ENCODE results near the gene CCDC122.

CCDC122 gene

GRCh38 chr13:43787997-43788396, 91.5 kb downstream of the CCDC122 start:
- H3K4me1 ChIP-seq (ENCODE audit: low read length) = no peaks in the 10 kb centered on the region
- H3K4me3 ChIP-seq (ENCODE audit: low read length) = peak overlapping the region; percentile 61; the same call in 1 of the 2 replicates
- H2AFZ ChIP-seq (ENCODE audit: low read length) = no peak overlapping the region
- no peaks in the 10 kb centered on the region for H4K20me1 ChIP-seq (ENCODE audit: insufficient read depth, low read length)
- no peaks in the 10 kb centered on the region for H3K79me2 ChIP-seq (ENCODE audit: low read length)
- H3K9me3 ChIP-seq (replicated peaks; ENCODE audit: insufficient read depth, low read length) = no peaks in the 10 kb centered on the region
- H3K9me2 ChIP-seq (replicated peaks; ENCODE audit: insufficient read depth, low read length) = no peaks in the 10 kb centered on the region
- no peaks in the 10 kb centered on the region for H3K27me3 ChIP-seq (replicated peaks; ENCODE audit: insufficient read depth, low read length)
- peak overlapping the region; percentile 76 for H3K4me2 ChIP-seq (ENCODE audit: low read depth, low read length)
- H3K27ac ChIP-seq (ENCODE audit: low read length) = no peak overlapping the region
- H3F3A ChIP-seq (ENCODE audit: insufficient read depth, low read length) = no peaks in the 10 kb centered on the region
- DNase-seq = peak; percentile 28
- no peak overlapping the region for H3K9ac ChIP-seq (ENCODE audit: low read length)
- no peak for TF ChIP-seq EZH2phosphoT487 (IDR thresholded peaks at IDR 0.05; ENCODE audit: low read length)
- peak; percentile 42 for TF ChIP-seq CTCF (IDR thresholded peaks at IDR 0.05; ENCODE audit: low read length)
- TF ChIP-seq EZH2 (optimal IDR thresholded peaks at IDR 0.05; ENCODE audit: low read depth, low read length) = no peak
- no peaks in the 10 kb centered on the region for H3K36me3 ChIP-seq (replicated peaks; ENCODE audit: insufficient read depth, low read length)

GRCh38 chr13:43787518-43787891, 92.0 kb downstream of the CCDC122 start:
- peak overlapping the region; percentile 58 for H2AFZ ChIP-seq (ENCODE audit: low read length)
- peak overlapping the region; percentile 23; the same call in 1 of the 2 replicates for H3K9ac ChIP-seq (ENCODE audit: low read length)
- DNase-seq = no peak
- TF ChIP-seq CTCF (IDR thresholded peaks at IDR 0.05; ENCODE audit: low read length) (no peak), EZH2phosphoT487 (IDR thresholded peaks at IDR 0.05; ENCODE audit: low read length) (no peak), EZH2 (optimal IDR thresholded peaks at IDR 0.05; ENCODE audit: low read depth, low read length) (no peak)
- H3F3A ChIP-seq (ENCODE audit: insufficient read depth, low read length) = no peaks in the 10 kb centered on the region
- H3K36me3 ChIP-seq (replicated peaks; ENCODE audit: insufficient read depth, low read length) = no peaks in the 10 kb centered on the region
- H3K9me3 ChIP-seq (replicated peaks; ENCODE audit: insufficient read depth, low read length) = no peaks in the 10 kb centered on the region
- no peaks in the 10 kb centered on the region for H4K20me1 ChIP-seq (ENCODE audit: insufficient read depth, low read length)
- H3K4me1 ChIP-seq (ENCODE audit: low read length) = no peaks in the 10 kb centered on the region
- H3K79me2 ChIP-seq (ENCODE audit: low read length) = no peaks in the 10 kb centered on the region
- H3K27me3 ChIP-seq (replicated peaks; ENCODE audit: insufficient read depth, low read length) = no peaks in the 10 kb centered on the region
- H3K27ac ChIP-seq (ENCODE audit: low read length) = no peak overlapping the region
- H3K4me2 ChIP-seq (ENCODE audit: low read depth, low read length) = peak overlapping the region; percentile 76
- H3K9me2 ChIP-seq (replicated peaks; ENCODE audit: insufficient read depth, low read length) = no peaks in the 10 kb centered on the region
- H3K4me3 ChIP-seq (ENCODE audit: low read length) = peak overlapping the region; percentile 61

- peak; percentile 44 for DNase-seq
- TF ChIP-seq EZH2 (optimal IDR thresholded peaks at IDR 0.05; ENCODE audit: low read depth, low read length) (no peak), EZH2phosphoT487 (IDR thresholded peaks at IDR 0.05; ENCODE audit: low read length) (no peak), CTCF (IDR thresholded peaks at IDR 0.05; ENCODE audit: low read length) (no peak)
- Histone ChIP-seq H3K9me3 (replicated peaks; ENCODE audit: insufficient read depth, low read length) (no peaks in the 10 kb centered on the region), H2AFZ (ENCODE audit: low read length) (peak within 1 kb of the TSS; percentile 58), H3K4me2 (ENCODE audit: low read depth, low read length) (peak within 1 kb of the TSS; percentile 76), H3K27ac (ENCODE audit: low read length) (no peak within 1 kb of the TSS), H4K20me1 (ENCODE audit: insufficient read depth, low read length) (no peaks in the 10 kb centered on the region), H3K27me3 (replicated peaks; ENCODE audit: insufficient read depth, low read length) (no peaks in the 10 kb centered on the region), H3K9me2 (replicated peaks; ENCODE audit: insufficient read depth, low read length) (no peaks in the 10 kb centered on the region), H3F3A (ENCODE audit: insufficient read depth, low read length) (no peaks in the 10 kb centered on the region), H3K79me2 (ENCODE audit: low read length) (no peaks in the 10 kb centered on the region), H3K9ac (ENCODE audit: low read length) (peak within 1 kb of the TSS; percentile 23; the same call in 1 of the 2 replicates), H3K36me3 (replicated peaks; ENCODE audit: insufficient read depth, low read length) (no peaks in the 10 kb centered on the region), H3K4me3 (ENCODE audit: low read length) (peak within 1 kb of the TSS; percentile 61), H3K4me1 (ENCODE audit: low read length) (no peaks in the 10 kb centered on the region)
Measured at GRCh38 chr13:43786766-43787517, 92.6 kb downstream of the CCDC122 start, which contains the start of gene ENOX1. TSS of gene ENOX1 (minus strand) at chr13:43786972.

All from MM.1S (cell line).